GM18867 (cell line): Measurements from ENCODE around the gene VTI1A.

Experiments
- ATAC-seq: cut with Tn5 transposase; IDR thresholded peaks from one replicate; pipeline ENCODE4 v1.9.1; 2021; ENCODE audit warnings: mild to moderate bottlenecking, moderate library complexity; ENCODE audit not compliant: unreplicated experiment

The VTI1A gene

GRCh38 chr10:112775381-112775780, 328.4 kb downstream of the VTI1A start:
- no peak for ATAC-seq

- no peak for ATAC-seq
Observed at GRCh38 chr10:112775892-112776674, 329.1 kb downstream of the VTI1A start.

GRCh38 chr10:112778579-112778978, 331.6 kb downstream of the VTI1A start:
- ATAC-seq = no peak

DNA sequence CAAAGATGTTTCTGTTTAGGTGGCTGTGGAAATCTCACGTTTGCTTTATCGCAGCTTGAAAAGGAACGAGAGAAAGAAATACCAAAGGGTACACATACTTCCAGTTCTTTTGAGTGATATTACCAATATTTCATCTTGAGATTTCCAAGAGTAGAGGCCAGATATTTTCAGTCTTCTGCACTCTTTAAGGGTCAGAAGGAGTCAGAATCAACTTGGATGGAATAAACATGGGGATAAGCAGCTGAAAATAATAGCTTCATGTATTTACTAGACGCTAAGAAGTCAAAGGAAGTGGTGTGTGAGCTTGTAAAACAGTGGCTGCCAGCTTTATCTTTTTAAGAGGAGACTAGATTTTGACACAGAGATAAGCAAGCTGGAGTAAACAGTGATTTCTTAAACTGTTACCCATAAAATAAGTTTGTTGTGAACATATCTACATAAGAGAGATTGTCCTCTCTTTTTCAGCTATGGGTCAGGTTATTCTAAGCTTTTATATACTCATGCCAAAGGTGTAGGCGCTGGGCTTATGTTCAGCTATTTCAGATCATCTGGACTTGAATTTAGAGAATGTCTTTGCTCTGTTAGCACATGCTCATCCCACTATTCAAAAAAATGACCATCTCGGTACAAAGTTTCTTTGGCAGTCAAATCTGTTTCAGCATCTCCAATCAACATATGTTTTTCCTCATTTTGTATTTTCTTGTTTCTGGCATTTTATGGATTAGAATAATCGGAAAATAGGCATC, 332.2 kb downstream of the VTI1A start:
- no peak for ATAC-seq

GRCh38 chr10:112782200-112782907, 335.3 kb downstream of the VTI1A start:
- ATAC-seq = no peak

DNA sequence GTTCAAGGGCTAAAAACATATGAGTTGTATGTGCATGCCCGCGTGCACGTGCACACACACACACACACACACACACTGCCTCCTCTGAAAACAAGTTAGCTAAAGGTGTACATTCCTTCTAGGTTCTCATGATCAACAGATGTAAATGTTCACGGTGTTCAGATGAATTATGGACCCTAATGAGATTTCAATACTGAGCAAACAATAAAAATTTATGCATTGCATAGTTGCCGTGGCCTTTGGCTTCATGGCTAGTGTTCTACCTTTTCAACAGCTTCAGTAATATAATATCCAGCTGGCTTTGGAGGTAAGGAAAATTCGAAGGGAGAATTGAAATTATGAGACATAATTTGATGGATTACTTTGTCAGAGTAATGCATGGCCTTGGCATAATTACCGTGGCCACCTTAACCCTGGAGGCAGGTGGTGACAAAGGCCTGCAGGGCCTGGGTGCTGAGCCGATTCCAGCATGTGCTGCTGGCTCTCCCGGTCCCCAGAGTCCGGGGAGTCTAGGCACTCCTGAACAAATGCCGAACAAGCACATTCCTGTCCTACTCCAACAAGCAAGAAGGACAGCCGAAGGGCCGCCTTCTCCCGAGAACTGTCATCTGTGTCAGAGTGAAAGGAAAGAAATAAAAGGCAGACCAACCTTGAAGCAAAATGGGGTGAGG, 336.5 kb downstream of the VTI1A start:
- no peak for ATAC-seq

DNA sequence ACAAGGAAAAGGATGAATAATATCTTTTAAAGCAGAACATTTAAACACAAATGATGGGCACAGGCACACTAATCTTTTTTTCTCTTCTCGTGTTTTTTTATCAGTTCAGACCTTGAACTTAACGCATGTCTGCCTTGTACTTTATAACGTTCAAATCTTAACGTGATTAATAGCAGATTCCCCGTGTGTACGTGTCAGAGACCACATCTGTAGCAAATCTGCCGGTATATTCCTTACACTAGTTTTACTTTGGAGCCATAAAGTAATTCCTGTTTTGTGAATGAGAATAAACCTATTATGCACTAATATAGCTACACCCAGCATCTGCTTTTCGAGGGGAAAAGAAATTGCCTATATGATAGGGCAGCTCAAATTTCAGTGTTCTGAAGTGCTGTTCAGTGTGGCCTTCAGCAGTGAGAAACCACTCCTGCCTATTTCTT, 337.0 kb downstream of the VTI1A start:
- no peak for ATAC-seq

DNA sequence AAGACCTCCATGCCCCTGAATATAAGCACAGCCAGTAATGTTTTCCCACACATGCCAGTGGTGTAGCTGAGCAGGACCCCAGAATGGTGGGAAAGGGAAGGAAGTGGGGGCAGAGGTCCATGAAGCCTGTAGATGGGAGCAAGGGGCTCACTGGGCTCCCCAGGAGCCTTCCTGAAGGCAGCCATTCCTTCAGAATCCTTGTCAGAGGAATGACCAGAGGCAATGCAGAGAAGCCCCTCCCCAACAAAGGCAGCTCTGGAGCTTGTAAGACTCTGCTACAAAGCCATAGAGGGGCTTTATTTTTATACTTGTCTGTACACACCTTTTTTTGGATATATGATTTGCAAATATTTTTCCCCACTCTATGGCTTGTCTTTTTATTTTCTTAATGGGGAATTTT, 338.1 kb downstream of the VTI1A start:
- ATAC-seq = no peak

DNA sequence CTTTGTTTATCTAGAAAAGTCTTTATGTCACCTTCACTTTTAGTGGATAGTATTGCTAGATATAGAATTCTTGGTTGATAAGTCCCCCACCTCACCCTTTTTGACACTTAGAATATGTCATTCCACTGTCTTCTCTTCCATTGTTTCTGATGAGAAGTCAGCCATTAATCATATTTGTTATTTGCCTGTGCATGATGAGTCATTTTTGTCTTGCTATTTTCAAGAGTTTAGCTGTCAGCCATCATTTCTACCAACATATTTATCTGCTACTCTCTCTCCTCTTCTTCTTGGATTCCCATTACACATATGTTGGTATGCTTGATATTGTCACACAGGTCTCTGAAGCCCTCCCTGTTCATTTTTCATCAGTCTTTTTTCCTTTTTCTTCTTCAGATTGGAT, 342.2 kb downstream of the VTI1A start:
- no peak for ATAC-seq

GRCh38 chr10:112790030-112790429, 343.0 kb downstream of the VTI1A start:
- ATAC-seq = no peak

DNA sequence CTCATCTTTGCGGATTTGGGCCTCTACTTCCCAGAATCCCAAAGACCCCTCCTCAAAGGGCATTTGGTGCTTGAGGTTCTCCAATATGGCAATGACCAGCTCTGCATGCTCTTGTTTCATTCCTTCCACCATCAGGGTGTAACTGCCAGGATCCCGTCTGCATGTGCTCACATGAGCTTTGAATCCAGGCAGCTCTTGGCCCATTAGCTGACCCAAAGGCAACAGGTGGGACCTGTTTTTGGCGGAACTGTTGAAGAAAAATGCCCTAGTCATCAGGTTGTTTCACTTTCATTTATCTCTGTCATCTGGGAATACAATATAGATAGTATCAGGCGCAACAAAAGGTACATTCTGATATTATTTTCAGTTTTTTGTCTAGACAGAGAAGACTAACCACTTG, 343.9 kb downstream of the VTI1A start:
- no peak for ATAC-seq

GRCh38 chr10:112791447-112791846, 344.4 kb downstream of the VTI1A start:
- no peak for ATAC-seq

GRCh38 chr10:112792487-112793201, 345.6 kb downstream of the VTI1A start:
- ATAC-seq = no peak

DNA sequence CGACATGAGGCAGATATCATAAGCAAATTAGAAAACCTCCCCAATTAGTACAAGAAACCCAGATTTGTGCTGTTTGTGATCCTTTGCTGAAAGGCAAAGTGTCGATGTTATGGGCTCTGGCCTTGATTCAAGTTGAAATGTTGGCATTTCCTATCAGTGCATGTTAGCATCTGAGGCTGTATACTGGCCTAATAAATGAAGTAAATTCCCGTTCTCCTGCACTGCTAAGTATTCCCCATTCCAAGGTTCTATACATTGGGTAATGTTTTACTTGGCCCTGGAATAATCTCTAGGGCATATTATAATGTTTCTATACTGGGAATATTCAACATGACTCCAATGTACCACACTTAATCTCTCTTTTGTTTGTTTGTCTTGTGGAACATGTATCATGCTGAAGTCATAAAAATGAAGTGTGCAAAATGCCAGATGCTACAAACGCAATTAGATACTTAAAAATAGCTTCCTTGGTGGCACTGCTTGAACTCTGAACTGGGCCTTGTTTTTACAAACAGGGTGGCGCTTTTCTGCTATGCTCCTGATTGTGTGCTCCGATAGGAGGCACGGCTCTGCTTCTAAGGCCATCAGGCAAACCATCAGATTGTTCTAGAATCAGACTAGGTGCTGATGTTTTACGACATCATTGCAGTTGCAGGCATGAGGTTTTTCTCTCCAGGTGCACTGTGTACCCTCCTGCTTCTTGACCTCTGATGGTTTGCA, 346.3 kb downstream of the VTI1A start:
- no peak for ATAC-seq

GRCh38 chr10:112794201-112794600, 347.2 kb downstream of the VTI1A start:
- no peak for ATAC-seq

GRCh38 chr10:112795067-112795466, 348.1 kb downstream of the VTI1A start:
- ATAC-seq = no peak

DNA sequence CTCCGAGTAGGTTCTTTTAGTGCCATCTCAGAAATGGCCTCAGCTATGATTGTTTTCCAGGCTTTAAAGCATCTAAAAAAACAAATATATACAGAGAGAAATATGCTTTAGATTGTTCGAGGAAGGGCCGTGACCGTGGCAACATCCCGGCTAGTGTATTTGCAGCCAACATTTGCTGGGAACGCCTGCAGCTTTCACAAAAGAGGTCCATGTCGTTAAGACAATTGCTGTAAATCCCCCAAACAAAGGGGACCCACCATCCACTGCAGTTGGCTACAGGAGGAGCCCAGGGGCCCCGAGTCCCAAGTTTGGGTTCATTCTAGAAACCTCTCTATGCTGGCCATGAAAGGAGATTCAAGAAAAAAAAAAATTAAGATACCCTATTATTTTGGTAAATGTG, 350.2 kb downstream of the VTI1A start:
- no peak for ATAC-seq

GRCh38 chr10:112797855-112798254, 350.8 kb downstream of the VTI1A start:
- no peak for ATAC-seq

DNA sequence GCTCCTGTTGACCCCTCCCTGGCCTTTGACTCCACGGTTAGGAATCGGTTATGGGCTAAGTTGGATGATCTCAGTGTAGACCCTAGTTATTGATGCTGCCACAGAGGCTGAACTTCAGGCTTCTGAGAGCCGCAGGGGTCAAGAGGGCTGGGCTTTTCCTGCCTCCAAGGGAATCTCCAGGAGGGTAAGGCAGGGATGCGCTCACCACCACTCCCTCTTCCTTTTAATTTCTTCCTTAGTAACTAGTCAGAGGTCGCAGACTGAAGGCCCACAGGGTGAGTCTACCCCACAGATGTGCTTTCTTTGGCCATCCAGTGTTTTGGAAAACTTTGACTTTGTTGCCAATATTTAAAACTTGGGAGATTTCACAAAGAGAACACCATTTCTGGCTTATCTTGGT, 352.0 kb downstream of the VTI1A start:
- ATAC-seq = no peak
